H1 (cell line): Measurements from ENCODE around the gene TRIM32. TPM values are rescaled to one million over a fixed set of nuclear protein-coding genes. Genes with fewer than 3 reads are reported as not detected.

Source experiments
- CTCF ChIA-PET: fragments of 300-600 bp; sonication (Branson Sonifier 250); formaldehyde crosslinking; loops from one replicate; lab custom pipeline; 2021; ENCODE audit not compliant: partially characterized antibody; lab: Charles Lee
- POLR2A ChIA-PET: fragments of 300-600 bp; sonication (Branson Sonifier 250); formaldehyde crosslinking; loops from one replicate; lab custom pipeline; 2021; ENCODE audit warnings: inconsistent platforms; ENCODE audit not compliant: partially characterized antibody; lab: Charles Lee
- DNase-seq, 2 experiments: peaks; one replicate each; pipeline versions ENCODE4 v3.0.0 to v3.0.0-alpha.2; 2010 to 2022; ENCODE audit warnings: low spot score in 2 of 2, low read depth in 1 of 2, mixed read lengths in 1 of 2
- FAIRE-seq: peaks from 2 replicates; lab custom pipeline; 2011; peaks lifted over from hg19 to GRCh38; lab: Jason Lieb, UNC
- H2AFZ ChIP-seq: 2 replicates; pipeline ENCODE4 v1.8.1; 2012; ENCODE audit warnings: low read length, inconsistent platforms
- H2AK5ac ChIP-seq: 2 replicates; pipeline ENCODE4 v1.6.1; 2013; ENCODE audit warnings: low read depth, low read length
- H2BK120ac ChIP-seq: replicated peaks from 2 replicates; pipeline ENCODE3; 2013; ENCODE audit warnings: low read depth, low read length, inconsistent platforms
- H2BK12ac ChIP-seq: 2 replicates; pipeline ENCODE4 v1.6.1; 2013; ENCODE audit warnings: low read depth, low read length
- H2BK15ac ChIP-seq: 2 replicates; pipeline ENCODE4 v1.6.1; 2013; ENCODE audit warnings: low read length
- H2BK20ac ChIP-seq: 2 replicates; pipeline ENCODE4 v1.6.1; 2013; ENCODE audit warnings: low read length
- H2BK5ac ChIP-seq: 2 replicates; pipeline ENCODE4 v1.6.1; 2013; ENCODE audit warnings: low read depth, low read length
- H3K14ac ChIP-seq: 2 replicates; pipeline ENCODE4 v1.6.1; 2013; ENCODE audit warnings: inconsistent platforms; ENCODE audit not compliant: insufficient read length
- H3K18ac ChIP-seq: 2 replicates; pipeline ENCODE4 v1.6.1; 2013; ENCODE audit warnings: low read length; ENCODE audit errors: extremely low read depth
- H3K23ac ChIP-seq: 2 replicates; pipeline ENCODE4 v1.6.1; 2013; ENCODE audit warnings: inconsistent platforms; ENCODE audit not compliant: insufficient read length
- H3K23me2 ChIP-seq: 2 replicates; pipeline ENCODE4 v1.6.1; 2013; ENCODE audit warnings: low read depth, low read length
- H3K27ac ChIP-seq: 2 replicates; pipeline ENCODE4 v1.6.1; 2011; ENCODE audit warnings: low read depth, low read length, inconsistent platforms
- H3K27me3 ChIP-seq, 4 experiments: replicated peaks in 1 of 4; 1 replicate in 1 of 4; 2 replicates in 3 of 4; pipeline versions ENCODE4 v1.6.1 to v1.8.1; 2011 to 2013; ENCODE audit warnings: low read length in 3 of 4, mild to moderate bottlenecking in 3 of 4, inconsistent platforms in 2 of 4, mixed read lengths in 2 of 4, moderate library complexity in 1 of 4; ENCODE audit not compliant: control insufficient read depth in 3 of 4, insufficient read depth in 3 of 4; ENCODE audit errors: extremely low read depth in 1 of 4
- H3K36me3 ChIP-seq, 4 experiments: 2 replicates each; pipeline versions ENCODE4 v1.6.1 to v1.8.1; 2011 to 2013; ENCODE audit warnings: mild to moderate bottlenecking in 4 of 4, low read length in 3 of 4, moderate library complexity in 2 of 4, control low read depth in 1 of 4, inconsistent platforms in 1 of 4; ENCODE audit not compliant: insufficient read depth in 4 of 4, control insufficient read depth in 2 of 4
- H3K4ac ChIP-seq: replicated peaks from 2 replicates; pipeline ENCODE3; 2013; ENCODE audit warnings: low read length, low read depth, mixed read lengths, inconsistent platforms; ENCODE audit not compliant: insufficient read length
- H3K4me1 ChIP-seq, 4 experiments: replicated peaks in 1 of 4; 1 replicate in 1 of 4; 2 replicates in 3 of 4; pipeline versions ENCODE4 v1.6.1 to v1.8.1; 2011 to 2013; ENCODE audit warnings: low read length in 3 of 4, inconsistent platforms in 2 of 4, mixed read lengths in 1 of 4; ENCODE audit not compliant: insufficient read depth in 4 of 4, control insufficient read depth in 3 of 4
- H3K4me2 ChIP-seq, 2 experiments: 2 replicates each; pipeline versions ENCODE4 v1.6.1 to v1.8.1; 2011 to 2013; ENCODE audit warnings: low read depth in 2 of 2, low read length in 2 of 2, control low read depth in 1 of 2, inconsistent platforms in 1 of 2, mild to moderate bottlenecking in 1 of 2; ENCODE audit not compliant: insufficient read depth in 1 of 2
- H3K4me3 ChIP-seq, 4 experiments: fragments of 200-600, 300-600 bp in 1 of 4; sonication (generic), shearing (Covaris generic), sonication (Bioruptor Twin) in 1 of 4; 2 replicates each; pipeline versions ENCODE4 v1.5.1 to v1.8.1; 2011 to 2016; ENCODE audit warnings: low read length in 4 of 4, low read depth in 3 of 4, control low read depth in 2 of 4, inconsistent platforms in 2 of 4, mild to moderate bottlenecking in 2 of 4, mixed read lengths in 1 of 4, moderate library complexity in 1 of 4; ENCODE audit not compliant: insufficient read depth in 2 of 4; ENCODE audit errors: extremely low read depth in 1 of 4
- H3K56ac ChIP-seq: replicated peaks from 2 replicates; pipeline ENCODE3; 2013; ENCODE audit warnings: low read depth, mild to moderate bottlenecking, mixed read lengths, low read length, inconsistent platforms; ENCODE audit not compliant: insufficient read length
- H3K79me1 ChIP-seq: 2 replicates; pipeline ENCODE4 v1.6.1; 2013; ENCODE audit warnings: low read depth, low read length, control low read depth
- H3K79me2 ChIP-seq, 2 experiments: 2 replicates each; pipeline versions ENCODE4 v1.6.1 to v1.8.1; 2012 to 2013; ENCODE audit warnings: low read length in 2 of 2, mild to moderate bottlenecking in 2 of 2, inconsistent platforms in 1 of 2; ENCODE audit not compliant: insufficient read depth in 2 of 2, control insufficient read depth in 1 of 2
- H3K9ac ChIP-seq, 4 experiments: replicated peaks in 1 of 4; 1 replicate in 1 of 4; 2 replicates in 3 of 4; pipeline versions ENCODE4 v1.6.1 to v1.8.1; 2011 to 2013; ENCODE audit warnings: low read depth in 3 of 4, low read length in 3 of 4, control low read depth in 2 of 4, mild to moderate bottlenecking in 2 of 4, moderate library complexity in 2 of 4, inconsistent platforms in 1 of 4; ENCODE audit errors: extremely low read depth in 1 of 4
- H3K9me3 ChIP-seq, 2 experiments: 2 replicates each; pipeline versions ENCODE4 v1.6.1 to v1.8.1; 2012 to 2013; ENCODE audit warnings: mild to moderate bottlenecking in 2 of 2, moderate library complexity in 2 of 2, control low read depth in 1 of 2, inconsistent platforms in 1 of 2, low read depth in 1 of 2, low read length in 1 of 2, mixed read lengths in 1 of 2; ENCODE audit not compliant: insufficient read depth in 2 of 2
- H4K20me1 ChIP-seq, 2 experiments: replicated peaks in 1 of 2; 2 replicates each; pipeline versions ENCODE3 to v1.8.1; 2011 to 2013; ENCODE audit warnings: inconsistent platforms in 2 of 2, low read length in 2 of 2, mild to moderate bottlenecking in 1 of 2; ENCODE audit not compliant: insufficient read depth in 2 of 2, control insufficient read depth in 1 of 2
- H4K5ac ChIP-seq: 2 replicates; pipeline ENCODE4 v1.6.1; 2013; ENCODE audit warnings: low read length, low read depth, mixed read lengths, inconsistent platforms; ENCODE audit not compliant: insufficient read length
- H4K8ac ChIP-seq: 2 replicates; pipeline ENCODE4 v1.8.0; 2013; ENCODE audit warnings: mild to moderate bottlenecking, moderate library complexity, low read length, inconsistent platforms; ENCODE audit not compliant: insufficient read depth; ENCODE audit errors: extremely low read depth
- H4K91ac ChIP-seq: replicated peaks from 2 replicates; pipeline ENCODE3; 2013; ENCODE audit warnings: low read length, mixed read lengths, inconsistent platforms; ENCODE audit not compliant: insufficient read length
- BACH1 ChIP-seq: IDR thresholded peaks from 2 replicates; pipeline ENCODE4 v1.6.1; 2012; ENCODE audit warnings: low read length, improper control_type of control experiment
- BCL11A ChIP-seq, 2 experiments: IDR thresholded peaks; one replicate each; pipeline ENCODE4 v1.6.1; 2011; ENCODE audit warnings: low read depth in 2 of 2, low read length in 2 of 2, mild to moderate bottlenecking in 2 of 2
- JUND ChIP-seq: IDR thresholded peaks from 2 replicates; pipeline ENCODE4 v1.6.1; 2011; ENCODE audit warnings: mild to moderate bottlenecking, improper control_type of control experiment, low read length
- KDM5A ChIP-seq: fragments of 200-600 bp; IDR thresholded peaks from 2 replicates; pipeline ENCODE4 v1.7.1; 2012; ENCODE audit warnings: mild to moderate bottlenecking, low read length, inconsistent platforms, mixed read lengths
- POLR2AphosphoS5 ChIP-seq: IDR thresholded peaks from 2 replicates; pipeline ENCODE4 v1.6.1; 2011; ENCODE audit warnings: low read depth, low read length
- RXRA ChIP-seq: IDR thresholded peaks from 2 replicates; pipeline ENCODE4 v1.6.1; 2011; ENCODE audit warnings: low read depth, mild to moderate bottlenecking, low read length, moderate library complexity; ENCODE audit not compliant: insufficient read depth
- WGBS, 2 experiments: shearing (Covaris generic) in 1 of 2; methylation state at CpG; one replicate each; pipeline versions ENCODE4 v1.1.6 to v1.1.7; 2013 to 2015; ENCODE audit warnings: low lambda C conversion rate in 2 of 2, mixed read lengths in 2 of 2, inconsistent platforms in 1 of 2, low coverage in 1 of 2, missing lambda C conversion rate in 1 of 2; ENCODE audit not compliant: insufficient replicate concordance in 2 of 2, insufficient coverage in 1 of 2, insufficient read length in 1 of 2; ENCODE audit errors: extremely low coverage in 1 of 2, missing lambda C conversion rate in 1 of 2; 5-methylcytosine and 5-hydroxymethylcytosine counted together
- polyA plus RNA-seq, 7 experiments: library from polyadenylated mRNA; depleted of rRNA in 3 of 7; stranded (reverse) in 5 of 7; unstranded in 2 of 7; fragments of >200 nt in 5 of 7; fragments of 200-250 nt in 2 of 7; gene quantifications; 1 replicate in 5 of 7; 2 replicates in 1 of 7; 4 replicates in 1 of 7; pipeline versions ENCODE4 v1.2.1 to v1.2.3, GENCODE V29; 2011 to 2013; ENCODE audit warnings: missing spikeins in 2 of 7, mixed read lengths in 2 of 7
- total RNA-seq: library from RNA; stranded (reverse); fragmentation: NEBNext Ultra II Directional; extraction: Animal tissue kit (Norgen Biotek cat#: 25700); gene quantifications from 2 replicates; pipeline ENCODE4 v1.2.1, GENCODE V29; 2021
- TF ChIP-seq, protein P1 (sequence below): IDR thresholded peaks from 2 replicates; pipeline ENCODE4 v1.6.1; 2012; ENCODE audit warnings: low read length, inconsistent platforms
- TF ChIP-seq, protein P2 (sequence below): IDR thresholded peaks from 2 replicates; pipeline ENCODE4 v1.6.1; 2012; ENCODE audit warnings: inconsistent platforms

Gene TRIM32
- total and polyA plus RNA-seq, 2 of the 8 experiments (the other 6 are each of a cell fraction or from before 2014, with no cell fraction given) = 10.5 to 17.3 TPM

DNA sequence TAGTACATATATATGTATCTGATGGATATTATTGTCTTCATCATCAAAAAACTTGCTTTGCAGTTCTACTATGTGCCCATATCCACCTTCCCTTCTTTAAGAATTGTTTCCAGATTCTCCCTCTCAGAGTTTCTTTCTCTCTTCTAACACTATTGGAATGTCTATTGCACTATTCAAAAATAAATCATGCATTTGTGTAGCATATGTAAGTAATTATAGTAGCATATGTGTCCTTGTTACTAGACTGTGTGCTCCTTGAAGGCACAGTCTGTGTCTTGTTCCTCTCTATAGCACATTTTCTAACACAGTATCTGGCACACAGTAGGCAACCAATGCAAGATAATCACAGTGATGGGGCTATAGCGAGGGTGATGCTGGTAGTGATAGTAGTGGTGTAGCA is 43.4 kb upstream of the TRIM32 start:
- ChIA-PET CTCF (interaction anchor here (1.4 to 3.3 kb wide), 2 partner anchors 10 to 54 kb away, joined by 4 to 30 read pairs; no protein-coding TSS in a partner anchor), POLR2A (no interaction called here)
- Histone ChIP-seq H3K27ac (no peak overlapping the region), H3K4me1 (no peaks in the 10 kb centered on the region), H3K9ac (no peak overlapping the region), H3K79me2 (no peaks in the 10 kb centered on the region), H4K8ac (no peak overlapping the region), H3K79me1 (no peaks in the 10 kb centered on the region), H3K14ac (no peak overlapping the region), H2BK20ac (no peak overlapping the region), H3K23ac (no peak overlapping the region), H4K91ac (no peak overlapping the region), H3K4ac (no peak overlapping the region), H3K27me3 (no peaks in the 10 kb centered on the region), H3K9me3 (no peaks in the 10 kb centered on the region), H4K20me1 (no peaks in the 10 kb centered on the region), H2BK120ac (no peak overlapping the region), H3K36me3 (no peaks in the 10 kb centered on the region), H3K23me2 (no peaks in the 10 kb centered on the region), H2BK5ac (no peak overlapping the region), H2AFZ (no peak overlapping the region), H3K4me2 (no peak overlapping the region), H3K18ac (no peak overlapping the region), H3K4me3 (no peak overlapping the region), H2AK5ac (no peak overlapping the region), H2BK12ac (no peak overlapping the region), H4K5ac (no peak overlapping the region), H2BK15ac (no peak overlapping the region), H3K56ac (no peak overlapping the region)
- TF ChIP-seq, protein P1, sequence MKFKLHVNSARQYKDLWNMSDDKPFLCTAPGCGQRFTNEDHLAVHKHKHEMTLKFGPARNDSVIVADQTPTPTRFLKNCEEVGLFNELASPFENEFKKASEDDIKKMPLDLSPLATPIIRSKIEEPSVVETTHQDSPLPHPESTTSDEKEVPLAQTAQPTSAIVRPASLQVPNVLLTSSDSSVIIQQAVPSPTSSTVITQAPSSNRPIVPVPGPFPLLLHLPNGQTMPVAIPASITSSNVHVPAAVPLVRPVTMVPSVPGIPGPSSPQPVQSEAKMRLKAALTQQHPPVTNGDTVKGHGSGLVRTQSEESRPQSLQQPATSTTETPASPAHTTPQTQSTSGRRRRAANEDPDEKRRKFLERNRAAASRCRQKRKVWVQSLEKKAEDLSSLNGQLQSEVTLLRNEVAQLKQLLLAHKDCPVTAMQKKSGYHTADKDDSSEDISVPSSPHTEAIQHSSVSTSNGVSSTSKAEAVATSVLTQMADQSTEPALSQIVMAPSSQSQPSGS = no peak
- no peak for TF ChIP-seq BCL11A (IDR thresholded peaks at IDR 0.05; ENCODE audit: low read depth in 2 of 2, low read length in 2 of 2)
- TF ChIP-seq BACH1 = no peak
- no peak for TF ChIP-seq JUND
- TF ChIP-seq RXRA = no peak
- TF ChIP-seq, protein P2, sequence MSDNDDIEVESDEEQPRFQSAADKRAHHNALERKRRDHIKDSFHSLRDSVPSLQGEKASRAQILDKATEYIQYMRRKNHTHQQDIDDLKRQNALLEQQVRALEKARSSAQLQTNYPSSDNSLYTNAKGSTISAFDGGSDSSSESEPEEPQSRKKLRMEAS = no peak
- TF ChIP-seq POLR2AphosphoS5 = no peak
- TF ChIP-seq KDM5A = no peak
- WGBS, 2 experiments = 95% methylated on average over 1 of the region's 1 CpG; no CpG with 5 or more reads in 1 of the 2 experiments
- FAIRE-seq (no peak), DNase-seq (no peak)
